Measurements from ENCODE around the gene SCNN1G.
"Not testable (repeated sequence)": the region's sequence is repeated elsewhere in the genome, so short reads cannot be mapped to it uniquely, and the experiment has no call there.

Gene SCNN1G

DNA sequence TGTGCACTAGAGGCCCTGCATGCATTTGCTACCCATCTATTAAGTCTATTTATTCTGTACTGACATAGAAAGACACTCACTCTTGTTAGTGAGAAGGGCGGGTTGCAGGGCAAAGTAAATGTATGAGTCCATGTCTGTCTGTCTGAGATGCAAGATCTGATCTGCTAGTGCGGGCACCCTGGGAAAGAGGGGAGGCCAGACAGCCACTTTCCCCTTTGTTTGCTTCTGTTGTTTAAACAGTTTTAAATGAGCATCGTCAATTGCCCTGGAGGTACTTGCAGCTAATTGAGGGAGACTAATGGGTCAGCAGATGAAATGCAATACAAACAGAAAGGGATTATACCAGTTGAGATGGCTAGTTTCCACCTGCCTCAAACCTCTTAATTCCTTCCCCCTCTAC lies 24.9 kb downstream of the SCNN1G start:
- no peak for DNase-seq (ENCODE audit: low read depth)

DNA sequence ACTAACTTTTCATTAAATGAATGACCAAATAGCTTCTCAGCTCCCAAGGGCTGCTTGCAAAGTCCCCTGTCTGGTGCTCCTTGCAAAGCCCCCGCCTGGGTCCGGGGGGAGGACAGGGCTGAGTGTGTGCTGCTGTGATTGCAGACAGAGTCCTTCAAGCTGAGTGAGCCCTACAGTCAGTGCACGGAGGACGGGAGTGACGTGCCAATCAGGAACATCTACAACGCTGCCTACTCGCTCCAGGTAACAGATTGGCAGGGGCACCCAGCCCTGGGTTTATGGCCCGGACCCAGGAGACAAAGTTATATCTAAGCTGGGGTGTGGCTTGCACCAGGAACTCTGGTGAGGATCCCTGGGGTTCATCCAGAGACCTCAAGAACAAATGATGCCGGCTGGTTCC lies 27.1 kb downstream of the SCNN1G start:
- DNase-seq (ENCODE audit: low read depth) = no peak

DNA sequence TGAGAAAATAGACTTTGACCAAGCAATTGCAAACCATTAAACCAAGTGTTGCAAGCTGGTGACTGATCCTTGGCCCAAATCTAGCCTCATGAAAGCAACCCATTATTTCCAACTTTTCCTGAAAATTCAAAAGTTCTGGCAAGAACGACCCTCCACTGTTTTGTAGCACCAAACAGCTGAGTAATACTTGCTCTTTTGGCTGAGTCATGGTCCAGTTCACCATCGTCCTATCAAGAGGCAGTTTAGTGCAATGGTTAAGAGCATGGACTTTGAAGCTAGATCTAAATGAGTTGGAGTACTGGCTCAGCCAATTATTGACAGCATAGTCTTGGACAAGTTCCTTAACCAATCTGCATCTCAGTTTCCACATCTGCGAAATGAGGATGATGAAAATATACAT lies 31.3 kb downstream of the SCNN1G start:
- DNase-seq (ENCODE audit: low read depth) = no peak

DNA sequence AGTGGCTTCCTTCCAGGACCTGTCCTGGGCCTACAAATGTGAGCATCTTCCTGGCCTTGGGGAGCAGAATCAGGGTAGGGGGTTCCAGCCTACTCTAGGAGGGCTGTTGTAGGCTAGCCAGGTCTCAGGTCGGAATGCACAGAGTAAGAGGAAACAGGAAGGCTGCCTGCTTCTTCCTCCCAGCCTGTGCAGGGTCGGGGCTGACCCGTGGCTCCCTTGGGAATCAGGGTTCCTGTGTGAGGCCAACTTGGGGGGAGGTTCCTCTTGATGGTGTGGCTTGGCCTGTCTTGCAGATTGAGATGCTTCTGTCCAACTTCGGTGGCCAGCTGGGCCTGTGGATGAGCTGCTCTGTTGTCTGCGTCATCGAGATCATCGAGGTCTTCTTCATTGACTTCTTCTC lies 32.3 kb downstream of the SCNN1G start:
- no peak for DNase-seq (ENCODE audit: low read depth)

DNA sequence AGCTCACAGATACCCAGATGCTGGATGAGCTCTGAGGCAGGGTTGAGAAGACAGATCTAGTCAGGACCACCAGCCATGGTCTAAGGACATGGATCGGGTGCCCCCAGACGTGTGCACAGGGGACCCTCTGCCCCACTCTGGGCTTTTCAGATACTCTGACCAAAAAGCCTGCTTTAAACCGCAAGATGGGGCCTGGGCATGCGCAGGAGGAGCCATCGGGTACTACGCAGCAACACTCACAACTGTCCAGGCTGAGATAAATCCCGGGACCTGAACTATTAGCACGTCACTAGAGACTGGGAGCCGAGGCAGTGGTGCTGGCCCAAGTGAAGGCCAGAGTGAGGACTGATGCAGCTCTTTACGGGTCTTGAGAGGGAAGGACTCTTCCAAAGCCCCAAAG lies 32.9 kb downstream of the SCNN1G start:
- no peak for DNase-seq (ENCODE audit: low read depth)

DNA sequence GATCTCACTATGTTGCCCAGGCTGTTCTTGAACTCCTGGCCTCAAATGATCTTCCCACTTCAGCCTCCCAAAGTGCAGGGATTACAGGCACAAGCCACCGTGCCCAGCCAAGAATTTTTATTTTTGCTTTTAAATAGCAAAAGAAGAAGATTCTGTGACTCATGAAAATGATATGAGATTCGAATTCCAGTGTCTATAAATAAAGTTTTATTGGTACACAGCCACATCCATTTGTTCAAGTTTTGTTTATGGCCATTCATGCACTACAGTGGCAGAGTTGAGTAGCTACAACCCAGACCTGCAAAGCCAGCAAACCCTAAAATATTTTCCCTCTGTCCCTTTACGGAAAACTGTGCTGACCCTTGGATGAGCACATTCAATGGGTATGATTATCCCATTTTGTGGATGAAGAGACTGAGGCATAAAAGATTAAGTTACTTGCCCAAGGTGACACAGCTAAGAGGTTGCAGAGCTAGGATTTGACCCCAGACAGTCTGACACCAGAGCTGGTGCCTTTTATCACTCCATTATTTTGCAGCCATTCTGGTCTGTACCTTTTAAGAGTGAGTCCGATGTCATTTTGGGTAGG lies 34.2 kb downstream of the SCNN1G start:
- DNase-seq (ENCODE audit: low read depth) = no peak

DNA sequence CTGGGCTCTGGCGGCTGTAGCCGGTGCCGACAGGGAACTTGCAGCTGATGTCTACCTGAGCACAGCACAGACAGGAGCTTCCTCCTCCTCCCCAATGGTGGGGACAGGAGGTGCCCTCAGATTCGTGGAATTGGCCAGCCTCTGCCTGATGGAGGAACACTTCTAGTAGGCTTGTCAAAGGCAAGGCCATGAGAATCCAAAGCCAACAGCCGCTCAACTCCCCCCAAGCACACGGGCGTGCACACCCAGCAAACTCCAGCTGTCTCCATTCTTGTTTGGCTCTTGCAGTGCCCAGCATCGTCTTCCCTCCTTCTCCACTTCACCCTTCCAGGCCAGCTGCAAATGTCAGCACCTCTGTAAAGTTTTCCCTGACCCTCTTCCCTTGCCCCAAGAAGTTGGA lies 35.1 kb downstream of the SCNN1G start:
- no peak for DNase-seq (ENCODE audit: low read depth)

DNA sequence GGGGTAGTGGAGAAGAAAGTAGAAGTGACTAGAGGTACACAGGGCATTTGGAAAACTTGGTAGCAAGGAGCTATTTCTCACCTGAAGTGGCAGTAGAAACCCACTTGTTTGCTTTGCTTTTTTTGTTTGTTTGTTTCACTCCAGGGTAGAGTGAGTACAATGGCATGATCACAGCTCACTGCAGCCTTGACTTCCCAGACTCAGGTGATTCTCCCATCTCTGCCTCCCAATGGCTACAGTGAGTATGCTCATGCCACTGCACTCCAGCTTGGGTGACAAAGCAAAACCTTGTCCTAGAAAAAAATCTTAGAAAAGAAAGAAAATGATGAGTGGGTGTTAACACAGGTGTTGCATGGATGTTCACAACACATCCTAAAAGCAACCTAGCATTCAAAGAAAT lies 40.4 kb downstream of the SCNN1G start:
- no peak for DNase-seq (ENCODE audit: low read depth)

DNA sequence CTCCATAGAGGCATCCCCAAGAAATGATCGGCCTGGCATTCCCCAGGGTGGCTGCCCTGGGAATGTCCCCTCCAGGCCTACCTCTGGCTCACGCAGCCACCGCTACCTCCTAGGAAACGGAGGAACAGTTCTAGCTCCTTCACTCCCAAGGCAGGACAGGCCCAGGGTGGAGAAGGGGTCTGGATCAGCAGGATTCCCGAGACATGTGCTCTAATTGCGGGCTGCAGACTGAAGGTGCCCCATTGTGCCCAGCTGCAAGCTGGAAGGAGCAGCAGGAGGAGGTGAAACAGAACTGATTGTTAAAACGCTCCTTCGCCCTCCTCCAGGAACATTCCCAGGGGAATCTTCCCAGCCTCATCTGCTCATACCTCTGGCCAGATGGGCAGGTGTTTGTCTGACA lies 40.8 kb downstream of the SCNN1G start:
- DNase-seq (ENCODE audit: low read depth) = no peak

DNA sequence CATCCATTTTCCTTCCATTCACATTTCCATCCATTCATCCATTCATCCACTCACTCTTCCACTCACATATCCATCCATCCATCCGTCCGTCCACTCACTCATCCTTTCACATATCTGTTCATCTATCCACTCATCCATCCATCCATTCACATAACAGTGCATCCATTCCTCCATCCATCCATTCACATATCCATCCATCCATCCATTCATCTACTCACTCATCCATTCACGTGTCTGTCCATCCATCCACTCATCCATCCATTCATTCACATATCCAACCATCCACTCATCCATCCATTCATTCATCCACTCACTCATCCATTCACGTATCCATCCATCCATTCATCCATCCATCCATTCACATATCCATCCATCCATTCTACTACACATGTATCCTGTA lies 42.6 kb downstream of the SCNN1G start:
- no peak for DNase-seq (ENCODE audit: low read depth)

DNA sequence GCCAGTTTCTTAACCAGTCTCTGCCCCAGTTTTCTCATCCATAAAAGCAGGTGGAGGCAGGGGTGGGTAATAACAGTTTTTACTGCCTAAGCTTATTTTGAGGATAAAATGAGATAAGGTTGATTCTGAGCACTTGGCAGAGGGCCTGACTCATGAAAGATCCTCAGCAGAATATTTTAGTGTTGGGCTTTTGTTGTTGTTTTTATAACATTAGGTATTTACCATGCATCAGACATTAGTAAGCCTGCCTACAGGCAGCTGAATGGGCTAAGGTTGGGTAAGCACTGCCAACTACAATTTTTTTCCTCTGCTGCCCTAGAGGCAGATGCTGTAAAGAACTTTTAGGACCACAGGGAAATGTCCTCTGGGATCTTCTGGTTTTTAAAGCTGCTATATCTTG lies 43.1 kb downstream of the SCNN1G start:
- no peak for DNase-seq (ENCODE audit: low read depth)

DNA sequence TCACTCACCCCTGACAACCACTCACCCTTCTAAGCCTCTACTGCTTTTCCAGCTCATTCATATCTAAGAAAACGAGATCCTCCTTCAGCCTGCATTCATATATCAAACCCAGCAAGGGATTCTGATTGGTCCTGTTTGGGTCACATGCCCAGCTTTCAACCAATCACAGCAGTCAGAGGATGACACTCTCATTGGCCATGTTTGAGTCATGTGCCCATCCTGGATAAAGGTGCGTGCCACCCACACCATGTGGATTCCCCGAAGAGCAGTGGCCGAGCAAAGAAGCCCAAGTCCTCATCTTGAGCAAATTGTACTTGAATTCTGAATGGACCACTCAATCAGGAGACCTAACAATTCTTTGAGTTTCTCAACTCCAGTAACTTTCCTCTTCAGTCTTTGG lies 45.0 kb downstream of the SCNN1G start:
- DNase-seq (ENCODE audit: low read depth) = no peak

DNA sequence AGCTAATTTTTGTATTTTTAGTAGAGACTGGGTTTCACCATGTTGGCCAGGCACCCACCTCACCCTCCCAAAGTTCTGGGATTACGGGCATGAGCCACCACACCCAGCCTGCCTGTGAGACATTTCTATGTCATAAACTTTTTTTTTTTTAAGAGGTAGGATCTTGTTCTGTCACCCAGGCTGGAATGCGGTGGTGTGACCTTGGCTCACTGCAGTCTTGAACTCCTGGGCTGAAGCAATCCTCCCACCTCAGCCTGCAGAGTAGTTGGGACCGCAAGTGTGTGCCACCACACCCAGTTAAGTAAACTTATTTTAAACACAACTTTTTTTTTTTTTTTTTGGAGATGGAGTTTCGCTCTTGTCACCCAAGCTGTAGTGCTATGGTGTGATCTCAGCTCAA lies 47.2 kb downstream of the SCNN1G start:
- DNase-seq (ENCODE audit: low read depth) = no peak

DNA sequence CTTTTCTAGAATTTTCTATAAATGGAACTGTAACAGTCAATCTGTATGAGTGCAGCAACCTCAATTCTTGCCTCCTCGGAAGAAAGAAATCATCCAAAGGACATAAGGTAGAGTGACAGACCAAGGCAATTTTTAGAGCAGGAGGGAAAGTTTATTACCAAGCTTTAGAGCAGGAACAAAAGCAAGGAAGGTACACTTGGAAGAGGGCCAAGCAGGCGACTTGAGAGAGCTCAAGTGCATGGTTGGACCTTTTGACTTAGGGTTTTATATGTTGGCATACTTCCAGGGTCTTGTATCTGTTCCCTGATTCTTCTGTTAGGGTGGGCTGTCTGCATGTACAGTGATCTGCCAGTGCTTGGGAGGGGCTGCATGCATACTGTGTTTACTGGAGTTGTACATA lies 50.3 kb downstream of the SCNN1G start:
- no peak for DNase-seq (ENCODE audit: low read depth)

DNA sequence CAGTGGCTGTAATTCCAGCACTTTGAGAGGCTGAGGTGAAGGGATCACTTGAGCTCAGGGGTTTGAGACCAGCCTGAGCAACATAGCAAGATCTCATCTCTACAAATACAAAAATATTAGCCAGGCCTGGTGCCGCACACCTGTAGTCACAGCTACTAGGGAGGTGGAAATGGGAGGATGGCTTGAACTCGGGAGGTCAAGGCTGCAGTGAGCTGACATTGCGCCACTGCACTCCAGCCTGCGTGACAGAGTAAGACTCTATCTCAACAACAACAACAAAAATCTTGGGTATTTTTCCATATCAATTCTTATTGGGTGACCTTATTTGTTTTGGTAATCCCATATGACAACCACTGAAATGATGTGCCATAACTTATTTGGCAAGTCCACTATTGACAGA lies 52.6 kb downstream of the SCNN1G start:
- DNase-seq (ENCODE audit: low read depth) = no peak

DNA sequence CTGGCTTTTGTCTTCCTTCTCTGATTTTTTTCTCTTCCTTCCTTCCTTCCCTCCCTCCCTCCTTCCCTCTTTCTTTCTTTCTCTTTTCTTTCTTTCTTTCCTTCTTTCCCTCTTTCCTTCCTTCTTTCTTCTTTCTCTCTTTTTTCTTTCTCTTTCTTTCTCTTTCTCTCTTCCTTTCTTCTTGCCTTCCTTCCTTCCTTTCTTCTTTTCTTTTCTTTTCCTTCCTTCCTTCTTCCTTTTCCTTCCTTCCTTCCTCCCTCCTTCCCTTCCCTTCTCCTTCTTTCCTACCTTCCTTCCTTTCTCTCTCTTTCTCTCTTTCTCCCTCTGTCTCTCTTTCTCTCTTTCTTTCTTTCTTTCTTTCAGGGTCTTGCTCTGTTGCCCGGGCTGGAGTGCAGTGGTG lies 54.4 kb downstream of the SCNN1G start:
- no peak for DNase-seq (ENCODE audit: low read depth)

DNA sequence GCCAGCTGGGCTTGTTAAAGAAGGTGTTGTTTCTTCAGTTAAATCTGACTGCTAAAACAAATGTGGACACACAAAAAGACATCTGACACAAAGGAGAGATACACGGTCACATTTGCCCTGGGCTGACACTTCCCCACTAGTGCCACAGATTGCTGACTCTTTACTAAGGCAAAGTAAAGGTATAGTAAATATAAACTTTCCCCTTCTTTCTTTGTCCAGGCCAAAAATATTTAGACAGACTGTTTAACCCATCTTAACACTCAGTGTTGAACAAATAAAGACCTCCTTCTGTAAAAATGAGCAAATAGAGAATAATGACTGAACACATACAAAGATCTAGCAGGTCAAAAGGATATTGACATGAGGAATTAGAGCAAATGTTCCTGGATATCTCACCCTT lies 58.4 kb downstream of the SCNN1G start:
- no peak for DNase-seq (ENCODE audit: low read depth)

DNA sequence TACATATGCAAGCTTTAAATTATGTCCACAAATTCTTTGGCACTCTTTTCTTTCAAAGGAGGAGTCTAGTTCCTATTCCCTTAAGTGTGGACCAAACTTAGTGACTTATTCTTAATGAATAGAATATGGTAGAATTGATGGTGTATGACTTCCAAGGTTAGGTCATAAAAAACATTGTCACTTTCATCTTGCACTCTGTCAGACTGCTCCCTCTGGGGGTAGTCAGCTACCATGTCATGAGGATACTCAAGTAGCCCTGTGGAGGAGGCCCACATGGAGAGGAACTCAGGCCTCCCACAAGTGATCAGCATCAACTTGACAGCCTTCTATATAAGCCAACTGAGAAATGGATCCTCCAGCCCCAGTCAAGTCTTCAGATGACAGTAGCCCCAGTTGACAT lies 61.6 kb downstream of the SCNN1G start:
- DNase-seq (ENCODE audit: low read depth) = no peak

DNA sequence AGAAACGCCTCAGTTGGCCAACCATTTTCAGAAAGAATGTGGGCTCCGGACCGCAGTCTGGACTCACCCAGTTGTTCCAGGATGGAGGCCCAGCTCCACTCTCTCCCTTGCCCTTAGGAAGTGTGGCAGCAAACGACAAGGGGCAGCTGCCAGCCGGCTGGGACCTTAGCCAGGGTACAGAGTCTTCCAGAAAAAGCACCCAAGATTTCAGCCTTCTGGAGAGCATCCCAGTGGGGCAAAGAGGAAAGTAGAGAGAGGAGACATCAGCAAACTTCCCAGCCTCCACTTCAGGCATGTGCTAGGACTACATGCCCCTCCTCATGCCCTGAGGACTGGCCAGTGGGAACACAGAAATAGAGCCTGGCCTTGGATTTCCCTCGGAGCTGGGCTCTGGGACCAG lies 62.7 kb downstream of the SCNN1G start:
- no peak for DNase-seq (ENCODE audit: low read depth)

DNA sequence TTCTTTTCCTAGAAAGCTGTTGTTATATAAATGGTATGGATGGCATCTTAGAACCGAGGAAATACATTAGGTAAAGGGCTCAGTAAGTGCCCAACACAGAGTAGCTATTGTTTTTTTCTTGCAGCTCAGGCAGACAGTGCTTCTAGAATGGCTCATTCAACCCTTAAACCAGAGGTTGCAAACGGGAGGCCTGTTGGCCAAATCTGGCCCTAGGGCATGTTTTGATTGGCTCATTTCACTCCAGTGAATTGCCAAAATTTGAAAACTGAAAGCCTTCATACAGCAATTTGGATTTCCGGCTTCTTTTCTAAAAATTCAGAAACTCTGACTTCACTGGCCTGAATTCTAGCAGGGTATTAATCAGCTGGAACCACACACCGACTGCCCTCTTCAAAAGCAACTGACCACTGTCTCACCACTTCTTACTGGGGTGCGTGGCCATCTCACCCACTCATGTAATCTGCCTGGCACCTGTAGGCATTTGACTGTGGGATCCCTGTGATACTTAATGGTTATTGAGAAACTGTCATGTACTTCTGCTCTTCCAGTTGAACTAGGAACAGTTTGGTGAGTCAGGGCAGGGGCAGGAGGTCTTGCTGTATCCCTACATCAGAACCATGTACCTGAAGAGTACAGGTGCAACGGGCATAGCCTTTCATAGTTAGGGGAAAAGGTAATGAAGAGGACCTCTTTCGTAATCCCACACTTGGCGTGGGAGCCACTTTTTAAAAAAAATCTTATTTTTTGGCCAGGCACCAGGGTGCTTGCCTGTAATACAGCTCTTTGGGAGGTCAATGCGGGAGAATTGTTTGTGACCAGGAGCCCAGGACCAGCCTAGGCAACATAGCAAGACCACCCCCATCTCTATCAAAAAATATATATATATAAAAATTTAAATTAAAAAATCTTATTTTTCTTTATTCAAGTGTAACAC lies 66.0 kb downstream of the SCNN1G start:
- DNase-seq (ENCODE audit: low read depth) = no peak

DNA sequence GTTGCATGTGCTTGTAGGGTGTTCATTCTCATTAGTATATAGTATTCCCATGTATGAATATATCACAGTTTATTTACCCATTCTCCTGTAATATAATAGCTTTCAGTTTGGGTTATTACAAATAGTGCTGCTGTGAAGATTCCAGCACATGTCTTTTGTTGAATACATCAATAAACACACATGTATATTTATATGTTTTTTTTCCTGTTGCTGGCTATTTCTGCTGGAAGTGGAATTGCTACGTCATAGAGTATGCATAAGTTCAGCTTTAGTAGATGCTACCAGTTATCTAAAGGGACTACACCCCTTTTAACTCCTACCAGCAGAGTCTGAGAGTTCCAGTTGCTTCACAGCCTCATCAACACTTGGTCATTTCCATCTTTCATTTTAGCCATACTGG lies 67.3 kb downstream of the SCNN1G start:
- no peak for DNase-seq (ENCODE audit: low read depth)

DNA sequence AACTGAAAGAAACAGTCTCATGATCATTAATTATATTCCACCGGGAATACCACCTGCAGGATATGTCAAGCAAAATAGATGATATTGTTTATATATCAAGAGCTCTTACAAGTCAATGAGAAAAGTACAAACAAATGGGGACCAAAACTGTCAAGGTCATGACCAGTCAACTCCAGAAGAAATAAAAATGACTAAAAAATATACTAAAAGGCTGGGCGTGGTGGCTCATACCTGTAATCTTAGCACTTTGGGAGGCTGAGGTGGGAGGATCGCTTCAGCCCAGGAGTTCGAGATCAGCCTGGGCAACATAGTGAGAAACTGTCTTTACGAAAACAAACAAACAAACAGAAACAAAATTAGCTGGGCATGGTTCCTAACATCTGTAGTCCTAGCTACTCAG lies 69.8 kb downstream of the SCNN1G start:
- no peak for DNase-seq (ENCODE audit: low read depth)

DNA sequence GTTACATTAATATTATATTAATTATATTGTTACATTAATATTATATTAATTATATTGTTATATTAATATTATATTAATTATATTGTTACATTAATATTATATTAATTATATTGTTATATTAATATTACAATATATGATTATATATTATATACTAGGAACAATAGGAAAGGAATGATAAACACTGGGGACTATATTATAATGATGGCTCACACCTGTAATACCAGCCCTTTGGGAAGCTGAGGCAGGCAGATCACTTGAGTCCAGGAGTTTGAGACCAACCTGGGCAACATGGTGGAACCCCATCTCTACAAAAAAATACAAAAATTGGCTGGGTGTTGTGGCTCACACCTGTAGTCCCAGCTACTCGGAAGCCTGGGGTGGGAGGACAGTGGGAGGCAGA lies 71.1 kb downstream of the SCNN1G start:
- DNase-seq (ENCODE audit: low read depth) = not testable (repeated sequence)

DNA sequence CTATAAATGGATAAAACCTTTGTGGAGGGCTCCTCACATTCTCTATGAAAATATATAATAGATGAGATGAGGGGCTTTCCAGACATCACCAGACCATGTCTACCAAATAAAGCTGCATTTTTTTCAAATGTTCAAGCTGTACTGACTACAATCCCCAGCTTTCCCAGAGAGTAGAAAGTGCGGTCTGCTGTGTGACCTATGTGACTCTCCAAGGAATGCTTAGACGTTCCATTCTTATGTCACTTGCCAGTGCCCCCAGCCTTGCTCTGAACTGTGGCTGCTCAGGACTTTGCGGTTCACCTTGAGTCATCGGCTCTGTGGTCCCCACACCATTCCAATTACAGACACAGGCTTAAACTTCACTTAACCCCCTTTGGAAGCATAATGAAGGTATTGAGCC lies 71.8 kb downstream of the SCNN1G start:
- DNase-seq (ENCODE audit: low read depth) = no peak
